K562 (cell line): Measurements from ENCODE around the gene PGD. TPM values are rescaled to one million over a fixed set of nuclear protein-coding genes. Genes with fewer than 3 reads are reported as not detected.

Experiments
- ATAC-seq: fragments of 200-7000 bp; cut with Tn5 transposase; 3 replicates; pipeline ENCODE4 v1.9.1; 2020; ENCODE audit warnings: moderate library complexity
- BruUV-seq: library from RNA; stranded (reverse); fragments of 400-500 nt; replicated peaks from 2 replicates; lab custom pipeline; 2021; lab: Mats Ljungman, UMichigan
- CTCF ChIA-PET: fragments of 300-600 bp; formaldehyde crosslinking; extraction: SDS; loops from one replicate; lab custom pipeline; 2021; ENCODE audit warnings: low intra/inter-chr PET ratio; lab: Yijun Ruan, JAX
- POLR2A ChIA-PET: fragments of 300-600, 350-650 bp; sonication (Branson Sonifier 250); formaldehyde crosslinking; extraction: SDS; loops from one replicate; lab custom pipeline; 2021; ENCODE audit warnings: antibody characterized with exemption, inconsistent platforms; lab: Yijun Ruan, JAX
- DNase-seq, 4 experiments: peaks; one replicate each; pipeline versions ENCODE4 v3.0.0 to v3.0.0-alpha.2; 2011 to 2018; ENCODE audit warnings: low spot score in 3 of 4, mixed read lengths in 3 of 4; ENCODE audit errors: extremely low read depth in 1 of 4
- FAIRE-seq: peaks from 2 replicates; lab custom pipeline; 2011; peaks lifted over from hg19 to GRCh38; lab: Jason Lieb, UNC
- H2AFZ ChIP-seq: 2 replicates; pipeline ENCODE4 v1.6.0; 2011; ENCODE audit warnings: low read depth, low read length, control low read depth, inconsistent platforms
- H3K27ac ChIP-seq: fragments of 200-600 bp; 3 replicates; pipeline ENCODE4 v1.8.0; 2011; ENCODE audit warnings: low read depth, mild to moderate bottlenecking, control low read depth, inconsistent platforms, low read length, moderate library complexity, mixed read lengths; ENCODE audit errors: extremely low read depth
- H3K27me3 ChIP-seq, 2 experiments: fragments of 300-600 bp in 1 of 2; 2 replicates in 1 of 2; 3 replicates in 1 of 2; pipeline versions ENCODE4 v1.6.0 to v1.8.0; 2011; ENCODE audit warnings: inconsistent platforms in 2 of 2, low read length in 2 of 2, mild to moderate bottlenecking in 1 of 2, mixed read lengths in 1 of 2, moderate library complexity in 1 of 2; ENCODE audit not compliant: control insufficient read depth in 2 of 2, insufficient read depth in 2 of 2
- H3K36me3 ChIP-seq: fragments of 300-600 bp; 3 replicates; pipeline ENCODE4 v1.8.0; 2011; ENCODE audit warnings: mild to moderate bottlenecking, low read length, inconsistent platforms; ENCODE audit not compliant: control insufficient read depth, insufficient read depth
- H3K4me1 ChIP-seq, 2 experiments: fragments of 200-600 bp in 1 of 2; replicated peaks in 1 of 2; 2 replicates in 1 of 2; 3 replicates in 1 of 2; pipeline versions ENCODE4 v1.5.1 to v1.8.0; 2011; ENCODE audit warnings: inconsistent platforms in 2 of 2, low read length in 2 of 2, mild to moderate bottlenecking in 1 of 2, mixed read lengths in 1 of 2, moderate library complexity in 1 of 2; ENCODE audit not compliant: control insufficient read depth in 2 of 2, insufficient read depth in 2 of 2
- H3K4me2 ChIP-seq: 2 replicates; pipeline ENCODE4 v1.6.1; 2011; ENCODE audit warnings: low read length, control low read depth, inconsistent platforms, mixed read lengths; ENCODE audit not compliant: insufficient read depth
- H3K4me3 ChIP-seq: fragments of 200-600 bp; sonication (generic), shearing (Covaris generic); 2 replicates; pipeline ENCODE4 v1.5.1; 2016; ENCODE audit warnings: control low read depth, inconsistent platforms
- H3K79me2 ChIP-seq: fragments of 200-600 bp; 3 replicates; pipeline ENCODE4 v1.8.0; 2011; ENCODE audit warnings: low read length, inconsistent platforms; ENCODE audit not compliant: control insufficient read depth, insufficient read depth
- H3K9ac ChIP-seq, 2 experiments: 2 replicates each; pipeline versions ENCODE4 v1.6.0 to v1.6.1; 2011; ENCODE audit warnings: low read depth in 2 of 2, low read length in 2 of 2, control low read depth in 1 of 2, inconsistent platforms in 1 of 2, mild to moderate bottlenecking in 1 of 2, mixed read lengths in 1 of 2; ENCODE audit not compliant: insufficient read depth in 1 of 2
- H3K9me1 ChIP-seq: one replicate; pipeline ENCODE4 v1.6.0; 2011; ENCODE audit warnings: inconsistent platforms, mild to moderate bottlenecking, low read length, moderate library complexity; ENCODE audit not compliant: control insufficient read depth, insufficient read depth
- H3K9me3 ChIP-seq: replicated peaks from 2 replicates; pipeline ENCODE4 v1.5.1; 2011; ENCODE audit warnings: low read depth, low read length, inconsistent platforms; ENCODE audit not compliant: control insufficient read depth, insufficient read depth
- H4K20me1 ChIP-seq: replicated peaks from 2 replicates; pipeline ENCODE4 v1.6.1; 2011; ENCODE audit warnings: low read length, inconsistent platforms, mixed read lengths; ENCODE audit not compliant: control insufficient read depth, insufficient read depth
- ADNP ChIP-seq: fragments of 200-800 bp; sonication (Bioruptor generic); IDR thresholded peaks from 2 replicates; pipeline ENCODE4 v1.6.1; 2016; ENCODE audit warnings: missing genetic modification characterization, missing compliant biosample characterization
- ARID1B ChIP-seq: fragments of 450-650 bp; IDR thresholded peaks from 2 replicates; pipeline ENCODE4 v1.6.1; 2016; ENCODE audit warnings: antibody characterized with exemption, mild to moderate bottlenecking, inconsistent platforms
- ARID2 ChIP-seq: fragments of 450-650 bp; IDR thresholded peaks from 2 replicates; pipeline ENCODE4 v1.6.1; 2017; ENCODE audit warnings: antibody characterized with exemption, mild to moderate bottlenecking
- CHCHD3 ChIP-seq: fragments of 250-450 bp; sonication (Bioruptor Pico); IDR thresholded peaks from 2 replicates; pipeline ENCODE4 v2.1.2; 2022; ENCODE audit warnings: mild to moderate bottlenecking
- FOXK1 ChIP-seq: sonication (generic); formaldehyde crosslinking; IDR thresholded peaks from 2 replicates; pipeline ENCODE4 v1.8.0; 2022; ENCODE audit warnings: missing genetic modification reagents, mild to moderate bottlenecking, borderline replicate concordance
- GABPB1 ChIP-seq: sonication (generic); formaldehyde crosslinking; IDR thresholded peaks from 2 replicates; pipeline ENCODE4 v1.8.0; 2022; ENCODE audit warnings: mild to moderate bottlenecking, missing genetic modification reagents
- HMG20B ChIP-seq: fragments of 250-450 bp; sonication (Bioruptor Pico); IDR thresholded peaks from 2 replicates; pipeline ENCODE4 v1.5.0; 2021; ENCODE audit warnings: mild to moderate bottlenecking
- MIER1 ChIP-seq: fragments of 450-650 bp; IDR thresholded peaks from 2 replicates; pipeline ENCODE4 v1.6.1; 2016; ENCODE audit warnings: antibody characterized with exemption, mild to moderate bottlenecking, low read depth
- MYBL2 ChIP-seq, 2 experiments: fragments of 450-650 bp in 1 of 2; sonication (generic) in 1 of 2; formaldehyde crosslinking in 1 of 2; IDR thresholded peaks; 2 replicates each; pipeline versions ENCODE4 v1.6.1 to v1.8.1; 2017 to 2022; ENCODE audit warnings: borderline replicate concordance in 1 of 2, inconsistent platforms in 1 of 2, low read depth in 1 of 2, mild to moderate bottlenecking in 1 of 2, missing genetic modification reagents in 1 of 2, moderate library complexity in 1 of 2
- NFIC ChIP-seq: fragments of 450-650 bp; IDR thresholded peaks from 2 replicates; pipeline ENCODE4 v1.6.1; 2017; ENCODE audit warnings: mild to moderate bottlenecking, inconsistent platforms
- RUNX1 ChIP-seq: sonication (generic); IDR thresholded peaks from 2 replicates; pipeline ENCODE4 v1.6.1; 2016; ENCODE audit warnings: antibody characterized with exemption, low read depth
- THRA ChIP-seq: fragments of 450-650 bp; IDR thresholded peaks from 2 replicates; pipeline ENCODE4 v1.6.1; 2017; ENCODE audit warnings: mild to moderate bottlenecking, moderate library complexity
- ZBTB2 ChIP-seq: fragments of 450-650 bp; IDR thresholded peaks from 2 replicates; pipeline ENCODE4 v1.6.1; 2016; ENCODE audit warnings: antibody characterized with exemption
- ZNF140 ChIP-seq: fragments of 250-450 bp; sonication (Bioruptor Pico); IDR thresholded peaks from 2 replicates; pipeline ENCODE4 v1.8.0; 2021; ENCODE audit warnings: moderate library complexity, mild to moderate bottlenecking, inconsistent platforms
- ZNF197 ChIP-seq: fragments of 200-800 bp; sonication (Bioruptor generic); IDR thresholded peaks from 2 replicates; pipeline ENCODE4 v1.6.1; 2016; ENCODE audit warnings: low read depth, missing genetic modification characterization, missing compliant biosample characterization
- ZNF551 ChIP-seq: fragments of 250-450 bp; sonication (Bioruptor Pico); IDR thresholded peaks from 2 replicates; pipeline ENCODE4 v1.5.0; 2021; ENCODE audit warnings: mild to moderate bottlenecking, moderate library complexity
- WGBS: fragments of 100-300 bp; shearing (Covaris generic); methylation state at CpG from one replicate; pipeline ENCODE4 v1.1.6; 2016; ENCODE audit warnings: low coverage, mixed read lengths; ENCODE audit not compliant: insufficient coverage; ENCODE audit errors: missing lambda C conversion rate; 5-methylcytosine and 5-hydroxymethylcytosine counted together
- in situ Hi-C: fragments of 300-500 bp; cut with MboI; formaldehyde crosslinking; loops from 4 replicates; pipeline ENCODE4 v1.15.0; 2018; ENCODE audit warnings: inconsistent platforms, mixed read lengths
- intact Hi-C: fragments of 100-400 bp; cut with micrococcal nuclease; formaldehyde crosslinking; loops from 2 replicates; pipeline ENCODE4 v1.14.2; 2022
- polyA plus RNA-seq, 8 experiments: library from polyadenylated mRNA; depleted of rRNA in 4 of 8; stranded (reverse) in 5 of 8; unstranded in 3 of 8; fragments of >200 nt; fragmentation: Nextera tagmentation in 2 of 8; fragmentation: Illumina TruSeq in 1 of 8; extraction: Ambion mirVana in 2 of 8; extraction: Trizol in 1 of 8; gene quantifications; 2 replicates each; pipeline versions ENCODE4 v1.2.1 to v1.2.3, GENCODE V29; 2011 to 2014; ENCODE audit warnings: inconsistent platforms in 1 of 8, missing spikeins in 1 of 8
- total RNA-seq, 7 experiments: library from RNA; depleted of rRNA in 6 of 7; stranded (reverse); fragments of >200 nt in 6 of 7; fragmentation: Illumina TruSeq in 2 of 7; extraction: Trizol in 2 of 7; gene quantifications; 2 replicates each; pipeline versions ENCODE4 v1.2.1 to v1.2.3, GENCODE V29; 2011 to 2021; ENCODE audit warnings: low replicate concordance in 1 of 7
- TF ChIP-seq, protein P1 (sequence below): IDR thresholded peaks from 2 replicates; pipeline ENCODE4 v1.6.1; 2011; ENCODE audit not compliant: insufficient read length; ENCODE audit errors: extremely low read depth

The PGD gene
- total and polyA plus RNA-seq, 9 of the 15 experiments (the other 6 are each of a cell fraction or from before 2014, with no cell fraction given) = 177 to 542 (median 270) TPM

DNA sequence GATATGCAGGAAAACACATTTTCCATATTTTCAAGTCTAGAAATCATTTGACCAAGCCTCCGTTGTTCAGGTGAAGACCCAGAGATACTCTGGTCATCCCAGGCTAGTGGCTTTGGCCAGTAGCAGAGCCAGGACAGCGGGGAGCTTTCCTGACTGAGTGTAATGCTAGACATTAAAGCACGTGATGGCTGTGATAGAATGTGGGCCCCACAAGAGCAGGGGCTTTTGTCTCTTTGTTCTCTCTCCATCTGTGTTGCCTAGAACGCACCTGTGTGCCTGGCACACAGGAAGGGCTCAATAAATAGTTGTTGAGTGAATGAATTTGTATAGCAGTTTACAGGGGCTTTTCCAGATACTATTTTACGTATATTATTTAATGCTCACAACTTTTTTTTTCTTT, 41.9 kb downstream of the PGD start:
- Histone ChIP-seq H2AFZ (no peak overlapping the region), H3K9me1 (no peaks in the 10 kb centered on the region), H3K9me3 (no peaks in the 10 kb centered on the region), H3K27me3 (no peaks in the 10 kb centered on the region), H3K79me2 (no peaks in the 10 kb centered on the region), H3K4me2 (no peak overlapping the region), H3K9ac (no peak overlapping the region), H4K20me1 (no peaks in the 10 kb centered on the region), H3K36me3 (peaks cover 3% of the 10 kb centered on the region; the same call in 1 of the 3 replicates), H3K4me1 (no peaks in the 10 kb centered on the region), H3K27ac (no peak overlapping the region), H3K4me3 (no peak overlapping the region)
- CTCF ChIA-PET = no interaction called here
- no peak for FAIRE-seq
- in situ Hi-C loops (no loop called here), intact Hi-C loops (no loop called here)
- POLR2A ChIA-PET = no interaction called here
- WGBS = 60% methylated on average over 5 of the region's 5 CpGs
- BruUV-seq = no TSS peak
- ATAC-seq = no peak
- no peak for DNase-seq
- TF ChIP-seq, protein P1, sequence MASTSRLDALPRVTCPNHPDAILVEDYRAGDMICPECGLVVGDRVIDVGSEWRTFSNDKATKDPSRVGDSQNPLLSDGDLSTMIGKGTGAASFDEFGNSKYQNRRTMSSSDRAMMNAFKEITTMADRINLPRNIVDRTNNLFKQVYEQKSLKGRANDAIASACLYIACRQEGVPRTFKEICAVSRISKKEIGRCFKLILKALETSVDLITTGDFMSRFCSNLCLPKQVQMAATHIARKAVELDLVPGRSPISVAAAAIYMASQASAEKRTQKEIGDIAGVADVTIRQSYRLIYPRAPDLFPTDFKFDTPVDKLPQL = no peak
- TF ChIP-seq RUNX1 (no peak), ADNP (tag) (no peak), HMG20B (CRISPR knock-in tag) (no peak), ARID1B (no peak), ZNF140 (CRISPR knock-in tag) (no peak), MIER1 (no peak), ARID2 (no peak), ZBTB2 (no peak), NFIC (no peak), ZNF551 (CRISPR knock-in tag) (no peak), GABPB1 (CRISPR knock-in tag) (no peak), THRA (no peak), FOXK1 (no peak), ZNF197 (CRISPR knock-in tag) (no peak), MYBL2 (IDR thresholded peaks at IDR 0.05; ENCODE audit: low read depth) (no peak), MYBL2 (CRISPR knock-in tag; IDR thresholded peaks at IDR 0.05; ENCODE audit: borderline replicate concordance) (no peak), CHCHD3 (CRISPR knock-in tag) (no peak)
